T-cell (primary cell): Measurements from ENCODE around the gene ALG8. TPM values are rescaled to one million over a fixed set of nuclear protein-coding genes. Genes with fewer than 3 reads are reported as not detected.
"Not testable (repeated sequence)": the region's sequence is repeated elsewhere in the genome, so short reads cannot be mapped to it uniquely, and the experiment has no call there.

Experiments
- ATAC-seq, 4 experiments: fragments of 200-7000 bp in 3 of 4; fragments of 150-1000 bp in 1 of 4; cut with Tn5 transposase; replicated peaks in 1 of 4; 1 replicate in 3 of 4; 2 replicates in 1 of 4; pipeline ENCODE4 v1.10.0; 2021; ENCODE audit warnings: moderate library complexity in 3 of 4, mild to moderate bottlenecking in 2 of 4, moderate number of reproducible peaks in 1 of 4
- CTCF ChIA-PET, 2 donors: fragments of 300-600 bp; sonication (Branson Sonifier 250); formaldehyde crosslinking; loops; one replicate each; lab custom pipeline; 2022; ENCODE audit warnings: antibody characterized with exemption in 2 of 2; lab: Charles Lee
- POLR2A ChIA-PET, 2 donors: fragments of 300-600 bp; sonication (Branson Sonifier 250); formaldehyde crosslinking; loops; one replicate each; lab custom pipeline; 2022; ENCODE audit warnings: antibody characterized with exemption in 2 of 2; lab: Charles Lee
- DNase-seq, 35 experiments: peaks; one replicate each; pipeline versions ENCODE4 v3.0.0 to v3.0.0-alpha.2; 2013 to 2023
- H3K27ac ChIP-seq: one replicate; pipeline ENCODE4 v1.5.1; 2013; ENCODE audit warnings: low read length
- H3K27me3 ChIP-seq, 2 experiments: replicated peaks in 1 of 2; 1 replicate in 1 of 2; 2 replicates in 1 of 2; pipeline versions ENCODE4 v1.6.1 to v1.7.0; 2013; ENCODE audit warnings: low read length in 1 of 2, mixed read lengths in 1 of 2; ENCODE audit not compliant: control insufficient read depth in 2 of 2, insufficient read depth in 2 of 2; ENCODE audit errors: extremely low read depth in 1 of 2
- H3K36me3 ChIP-seq, 2 donors: 1 replicate in 1 of 2; 2 replicates in 1 of 2; pipeline versions ENCODE4 v1.6.1 to v1.7.0; 2013; ENCODE audit warnings: low read length in 1 of 2; ENCODE audit not compliant: control insufficient read depth in 2 of 2, insufficient read depth in 1 of 2; ENCODE audit errors: extremely low read depth in 1 of 2
- H3K4me1 ChIP-seq, 2 experiments: 1 replicate in 1 of 2; 2 replicates in 1 of 2; pipeline versions ENCODE4 v1.6.1 to v1.7.0; 2013; ENCODE audit warnings: low read length in 2 of 2, mixed read lengths in 1 of 2; ENCODE audit not compliant: insufficient read depth in 2 of 2, control insufficient read depth in 1 of 2; ENCODE audit errors: extremely low read depth in 1 of 2
- H3K4me3 ChIP-seq, 2 donors: 1 replicate in 1 of 2; 2 replicates in 1 of 2; pipeline versions ENCODE4 v1.5.1 to v1.7.0; 2013; ENCODE audit warnings: mild to moderate bottlenecking in 2 of 2, low read length in 1 of 2, moderate library complexity in 1 of 2; ENCODE audit not compliant: control insufficient read depth in 1 of 2; ENCODE audit errors: extremely low read depth in 1 of 2
- H3K9me3 ChIP-seq: 2 replicates; pipeline ENCODE4 v1.7.0; 2013
- H3K27ac Mint-ChIP-seq, 2 donors: one replicate each; pipeline ENCODE4 v1.8.0; 2020 to 2021; ENCODE audit warnings: mild to moderate bottlenecking in 2 of 2, mixed read lengths in 2 of 2
- H3K27me3 Mint-ChIP-seq, 2 donors: one replicate each; pipeline ENCODE4 v1.8.0; 2021 to 2022; ENCODE audit warnings: mixed read lengths in 2 of 2
- H3K36me3 Mint-ChIP-seq: one replicate; pipeline ENCODE4 v1.8.0; 2021; ENCODE audit warnings: mixed read lengths
- H3K4me1 Mint-ChIP-seq, 3 donors: one replicate each; pipeline ENCODE4 v1.8.0; 2020 to 2022; ENCODE audit warnings: mixed read lengths in 3 of 3, mild to moderate bottlenecking in 1 of 3
- H3K4me3 Mint-ChIP-seq, 3 donors: one replicate each; pipeline ENCODE4 v1.8.0; 2020 to 2022; ENCODE audit warnings: mild to moderate bottlenecking in 3 of 3, mixed read lengths in 3 of 3, moderate library complexity in 3 of 3
- H3K9me3 Mint-ChIP-seq, 3 donors: one replicate each; pipeline ENCODE4 v1.8.0; 2020 to 2022; ENCODE audit warnings: mixed read lengths in 3 of 3
- WGBS: methylation state at CpG from one replicate; pipeline ENCODE4 v1.1.5; 2013; ENCODE audit warnings: missing lambda C conversion rate; ENCODE audit not compliant: insufficient coverage; 5-methylcytosine and 5-hydroxymethylcytosine counted together
- total RNA-seq, 35 experiments: library from RNA in 6 of 35; stranded (reverse) in 6 of 35; fragments of 120-200 nt in 1 of 35; gene quantifications; one replicate each; pipeline versions ENCODE4 v1.2.1 to v1.2.4 and lab custom pipeline; 2013 to 2026

The ALG8 gene
- total RNA-seq, 5 donors from 2014 or later (not counting 1 experiment from before 2014, with no cell fraction given) = 23.1 to 34.1 (median 31.8) TPM

- DNase-seq (no peak), ATAC-seq (no peak)
- Mint-ChIP-seq H3K4me3 (no peak overlapping the region), H3K4me1 (no peaks in the 10 kb centered on the region), H3K36me3 (peaks cover 10% of the 10 kb centered on the region), H3K27me3 (no peaks in the 10 kb centered on the region), H3K9me3 (no peaks in the 10 kb centered on the region), H3K27ac (no peak overlapping the region)
- CTCF ChIA-PET = no interaction called here
- Histone ChIP-seq H3K4me1 (no peaks in the 10 kb centered on the region), H3K27ac (no peak overlapping the region), H3K9me3 (no peaks in the 10 kb centered on the region), H3K27me3 (no peaks in the 10 kb centered on the region), H3K36me3 (peaks cover 0 to 5% of the 10 kb centered on the region in 2 donors), H3K4me3 (no peak overlapping the region)
- WGBS = no CpG with 5 or more reads among the region's 2 CpGs
- POLR2A ChIA-PET = no interaction called here
Observed at GRCh38 chr11:78062671-78063070, 76.8 kb downstream of the ALG8 start.

DNA sequence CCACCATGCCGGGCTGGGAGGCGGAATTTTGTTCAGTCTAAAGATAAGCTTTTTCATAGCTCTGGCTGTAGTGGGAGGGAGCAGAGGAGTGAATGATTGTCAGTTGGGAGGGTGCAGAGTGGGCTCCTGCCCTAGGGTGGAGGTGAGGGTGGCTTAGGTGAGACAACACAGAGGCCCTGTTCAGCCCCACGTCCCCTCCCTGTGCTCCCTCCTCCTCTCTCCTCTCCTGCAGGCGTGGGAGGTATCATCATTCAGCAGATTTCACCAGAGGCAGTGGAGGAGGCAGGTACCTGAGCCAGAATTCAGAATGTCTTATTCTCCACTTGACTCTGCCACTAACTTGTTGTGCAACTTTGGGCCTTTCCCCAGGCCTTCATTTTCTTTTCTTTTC lies 77.5 kb downstream of the ALG8 start:
- no peaks in the 10 kb centered on the region for H3K9me3 Mint-ChIP-seq
- CTCF ChIA-PET = no interaction called here
- no peak for ATAC-seq

DNA sequence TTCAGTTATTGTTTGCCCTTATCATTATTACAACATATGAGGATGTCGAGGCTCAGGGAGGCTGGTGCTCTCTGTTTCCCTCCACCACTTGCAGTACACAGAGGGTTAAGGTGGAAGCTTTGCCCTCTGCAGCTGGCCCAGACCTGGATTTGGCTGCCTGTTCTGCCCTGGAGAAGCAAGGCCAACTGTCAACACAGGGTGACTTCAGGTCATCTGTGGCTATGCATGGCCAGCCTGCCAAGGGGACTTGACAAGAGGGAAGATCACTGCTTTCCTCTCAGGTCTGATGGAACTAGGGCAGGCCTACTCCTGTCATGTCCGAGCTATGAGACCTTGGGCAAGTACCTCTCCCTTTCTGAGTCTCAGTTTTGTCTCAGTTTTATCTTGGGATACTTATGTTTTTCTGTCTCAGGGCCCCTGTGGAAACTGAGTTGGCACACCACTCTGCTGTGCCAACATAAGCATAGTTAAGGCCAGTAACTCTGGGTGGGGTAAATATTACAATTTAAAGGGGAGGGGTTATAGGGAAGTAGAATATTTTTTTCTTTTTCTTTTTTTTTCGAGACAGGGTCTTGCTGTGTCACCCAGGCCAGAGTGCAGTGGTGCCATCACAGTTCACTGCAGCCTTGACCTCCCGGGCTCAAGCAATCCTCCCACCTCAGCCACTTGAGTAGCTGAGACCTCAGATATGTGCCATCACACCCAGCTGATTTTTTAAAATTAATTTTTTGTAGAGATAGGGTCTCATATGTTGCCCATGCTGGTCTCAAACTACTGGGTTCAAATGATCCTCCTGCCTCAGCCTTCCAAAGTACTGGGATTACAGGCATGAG lies 78.1 kb downstream of the ALG8 start:
- H3K27ac ChIP-seq = no peak overlapping the region
- Mint-ChIP-seq H3K27me3 (no peaks in the 10 kb centered on the region), H3K36me3 (peaks cover 6% of the 10 kb centered on the region), H3K27ac (no peak overlapping the region), H3K4me1 (no peaks in the 10 kb centered on the region), H3K9me3 (no peaks in the 10 kb centered on the region), H3K4me3 (no peak overlapping the region)
- CTCF ChIA-PET = interaction anchor here in 1 of 2 donors (0.6 kb wide), 2 partner anchors 12 to 505 kb away, joined by 3 to 4 read pairs; no protein-coding TSS in a partner anchor
- no peak overlapping the region for H3K4me3 ChIP-seq
- no peak for DNase-seq
- H3K27me3 ChIP-seq = no peaks in the 10 kb centered on the region
- ATAC-seq = no peak
- H3K9me3 ChIP-seq = no peaks in the 10 kb centered on the region
- H3K36me3 ChIP-seq = no peaks in the 10 kb centered on the region
- POLR2A ChIA-PET = interaction anchor here in 1 of 2 donors (0.6 kb wide), 1 partner anchor 82 kb away, joined by 6 read pairs; no protein-coding TSS in a partner anchor
- 100% methylated on average over 1 of the region's 4 CpGs for WGBS
- no peaks in the 10 kb centered on the region for H3K4me1 ChIP-seq

More for the DNA sequence above, 77.5 kb downstream of the ALG8 start:
- POLR2A ChIA-PET = no interaction called here
- no peak overlapping the region for H3K4me3 Mint-ChIP-seq
- H3K27me3 Mint-ChIP-seq = no peaks in the 10 kb centered on the region
- H3K4me1 Mint-ChIP-seq = no peaks in the 10 kb centered on the region
- no peak overlapping the region for H3K27ac ChIP-seq
- H3K27ac Mint-ChIP-seq = no peak overlapping the region
- H3K36me3 ChIP-seq = no peaks in the 10 kb centered on the region
- WGBS = 100% methylated on average over 1 of the region's 4 CpGs
- no peak overlapping the region for H3K4me3 ChIP-seq
- H3K4me1 ChIP-seq = no peaks in the 10 kb centered on the region
- no peak for DNase-seq
- H3K9me3 ChIP-seq = no peaks in the 10 kb centered on the region
- peaks cover 6% of the 10 kb centered on the region for H3K36me3 Mint-ChIP-seq
- no peaks in the 10 kb centered on the region for H3K27me3 ChIP-seq

DNA sequence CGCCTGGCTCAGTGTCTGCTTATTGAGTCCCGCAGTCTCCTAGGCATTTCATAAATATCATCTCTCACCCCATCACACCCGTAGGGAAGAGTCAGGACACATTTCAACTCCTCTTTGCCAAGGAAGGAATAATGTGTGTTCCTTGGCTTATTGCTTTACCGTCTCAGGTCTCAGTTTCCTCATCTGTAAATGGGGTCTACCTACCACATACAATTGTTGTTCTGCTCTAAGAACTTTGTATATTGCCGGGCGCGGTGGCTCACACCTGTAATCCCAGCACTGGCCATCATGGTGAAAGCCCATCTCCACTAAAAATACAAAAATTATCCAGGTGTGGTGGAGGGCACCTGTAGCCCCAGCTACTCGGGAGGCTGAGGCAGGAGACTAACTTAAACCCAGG lies 78.9 kb downstream of the ALG8 start:
- ChIA-PET POLR2A (interaction anchor here in 1 of 2 donors (0.6 kb wide), 1 partner anchor 83 kb away, joined by 6 read pairs; no protein-coding TSS in a partner anchor), CTCF (interaction anchor here in 1 of 2 donors (0.6 kb wide), 1 partner anchor 506 kb away, joined by 4 read pairs; no protein-coding TSS in a partner anchor)
- Histone ChIP-seq H3K27me3 (no peaks in the 10 kb centered on the region), H3K27ac (no peak overlapping the region), H3K36me3 (no peaks in the 10 kb centered on the region), H3K9me3 (no peaks in the 10 kb centered on the region), H3K4me3 (no peak overlapping the region), H3K4me1 (no peaks in the 10 kb centered on the region)
- ATAC-seq = no peak
- WGBS = 100% methylated on average over 4 of the region's 8 CpGs
- H3K27me3 Mint-ChIP-seq = no peaks in the 10 kb centered on the region
- no peaks in the 10 kb centered on the region for H3K4me1 Mint-ChIP-seq
- no peak overlapping the region for H3K4me3 Mint-ChIP-seq
- no peak for DNase-seq
- H3K27ac Mint-ChIP-seq = no peak overlapping the region
- H3K9me3 Mint-ChIP-seq = no peaks in the 10 kb centered on the region
- peaks cover 6% of the 10 kb centered on the region for H3K36me3 Mint-ChIP-seq

DNA sequence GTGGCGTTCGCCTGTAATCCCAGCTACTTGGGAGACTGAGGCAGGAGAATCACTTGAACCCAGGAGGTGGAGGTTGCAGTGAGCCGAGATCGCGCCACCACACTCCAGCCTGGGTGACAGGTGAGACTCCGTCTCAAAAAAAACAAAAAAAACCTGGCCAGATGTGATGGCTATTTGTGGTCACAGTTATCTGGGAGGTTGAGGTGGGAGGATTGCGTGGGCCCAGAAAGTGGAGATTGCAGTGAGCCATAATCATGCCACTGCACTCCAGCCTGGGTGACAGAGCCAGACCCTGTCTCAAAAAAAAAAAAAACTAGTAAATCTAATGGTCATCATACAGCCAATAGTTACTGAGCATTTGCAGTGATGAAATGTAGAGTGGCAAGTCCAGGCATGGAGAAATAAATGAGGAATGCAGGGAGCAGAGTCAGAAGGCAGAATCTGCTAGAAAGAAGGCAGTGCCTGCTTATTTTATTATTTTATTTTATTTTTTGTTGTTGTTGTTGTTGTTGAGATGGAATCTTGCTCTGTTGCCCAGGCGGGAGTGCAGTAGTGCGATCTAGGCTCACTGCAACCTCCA lies 79.6 kb downstream of the ALG8 start:
- H3K9me3 ChIP-seq, H3K9me3 Mint-ChIP-seq, H3K4me1 Mint-ChIP-seq, ATAC-seq, POLR2A ChIA-PET, H3K4me1 ChIP-seq, H3K27me3 ChIP-seq, H3K27ac ChIP-seq, DNase-seq, H3K4me3 ChIP-seq, CTCF ChIA-PET, H3K27ac Mint-ChIP-seq, H3K36me3 Mint-ChIP-seq, H3K4me3 Mint-ChIP-seq, H3K36me3 ChIP-seq, H3K27me3 Mint-ChIP-seq: not testable (repeated sequence)
- WGBS = 100% methylated on average over 5 of the region's 9 CpGs

DNA sequence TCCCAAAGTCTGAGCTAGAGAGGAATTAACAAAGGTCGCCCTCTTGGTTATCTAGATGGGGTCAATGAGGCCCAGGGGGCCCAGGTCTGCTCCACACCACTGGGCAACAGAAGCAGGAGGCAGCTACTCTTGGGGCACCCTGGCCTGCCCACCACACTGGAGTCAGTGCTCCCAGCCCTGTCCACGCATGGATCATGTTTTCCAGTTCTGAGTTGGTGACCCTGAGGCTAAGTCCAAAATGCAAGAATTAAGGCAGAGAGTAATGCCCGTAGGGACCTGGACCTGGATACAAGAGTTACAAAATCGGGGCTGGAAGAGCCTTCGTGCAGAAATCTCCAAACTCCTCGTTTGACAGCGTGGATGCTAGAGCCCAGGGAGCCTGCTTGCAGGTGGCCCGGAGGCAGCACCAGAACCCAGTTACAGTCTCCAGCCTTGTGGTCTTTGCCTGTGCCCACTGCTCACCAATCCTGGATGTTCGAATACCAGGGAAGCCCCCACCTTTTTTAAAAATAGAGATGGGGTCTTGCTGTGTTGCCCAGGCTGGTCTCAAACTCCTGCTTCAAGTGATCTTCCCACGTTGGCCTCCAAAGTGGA lies 81.9 kb downstream of the ALG8 start:
- no peaks in the 10 kb centered on the region for H3K9me3 ChIP-seq
- WGBS = 84% methylated on average over 8 of the region's 10 CpGs

More for the DNA sequence above, 81.9 kb downstream of the ALG8 start:
- Histone ChIP-seq H3K4me3 (no peak overlapping the region), H3K27me3 (no peaks in the 10 kb centered on the region), H3K36me3 (no peaks in the 10 kb centered on the region), H3K27ac (no peak overlapping the region), H3K4me1 (no peaks in the 10 kb centered on the region)
- H3K27ac Mint-ChIP-seq = no peak overlapping the region
- H3K9me3 Mint-ChIP-seq = no peaks in the 10 kb centered on the region
- CTCF ChIA-PET = interaction anchor here in 1 of 2 donors (0.6 kb wide), 1 partner anchor 137 kb away, joined by 3 read pairs; no protein-coding TSS in a partner anchor
- no peaks in the 10 kb centered on the region for H3K36me3 Mint-ChIP-seq
- ATAC-seq = no peak
- no peaks in the 10 kb centered on the region for H3K4me1 Mint-ChIP-seq
- H3K4me3 Mint-ChIP-seq = no peak overlapping the region
- DNase-seq = no peak
- H3K27me3 Mint-ChIP-seq = no peaks in the 10 kb centered on the region
- POLR2A ChIA-PET = no interaction called here
